ENCODE measurements around the gene LTBP1.
"Not testable (repeated sequence)": the region's sequence is repeated elsewhere in the genome, so short reads cannot be mapped to it uniquely, and the experiment has no call there.

Gene LTBP1

GRCh38 chr2:32962690-32963089 is 15.9 kb downstream of the LTBP1 start:
- no peak for DNase-seq (ENCODE audit: low read depth)

- no peak for DNase-seq (ENCODE audit: low read depth)
Observed at GRCh38 chr2:32963941-32964340, 17.2 kb downstream of the LTBP1 start.

- no peak for DNase-seq (ENCODE audit: low read depth)
Observed at GRCh38 chr2:32965523-32966171, 18.9 kb downstream of the LTBP1 start.

- DNase-seq (ENCODE audit: low read depth): no peak
Observed at GRCh38 chr2:32969444-32970162, 22.9 kb downstream of the LTBP1 start.

GRCh38 chr2:32973772-32974171 is 27.0 kb downstream of the LTBP1 start:
- not testable (repeated sequence) for DNase-seq (ENCODE audit: low read depth)

- DNase-seq (ENCODE audit: low read depth): no peak
Observed at GRCh38 chr2:32976409-32977063, 29.8 kb downstream of the LTBP1 start.

GRCh38 chr2:32977228-32977758 is 30.5 kb downstream of the LTBP1 start:
- DNase-seq (ENCODE audit: low read depth): no peak

- DNase-seq (ENCODE audit: low read depth): no peak
Observed at GRCh38 chr2:32981612-32982011, 34.9 kb downstream of the LTBP1 start.

- not testable (repeated sequence) for DNase-seq (ENCODE audit: low read depth)
Observed at GRCh38 chr2:32983193-32983924, 36.6 kb downstream of the LTBP1 start.

GRCh38 chr2:32986480-32986879 is 39.7 kb downstream of the LTBP1 start:
- DNase-seq (ENCODE audit: low read depth): no peak

GRCh38 chr2:32988525-32988924 is 41.8 kb downstream of the LTBP1 start:
- no peak for DNase-seq (ENCODE audit: low read depth)

GRCh38 chr2:32990556-32990955 is 43.8 kb downstream of the LTBP1 start:
- no peak for DNase-seq (ENCODE audit: low read depth)

GRCh38 chr2:32991091-32991845 is 44.5 kb downstream of the LTBP1 start:
- no peak for DNase-seq (ENCODE audit: low read depth)

GRCh38 chr2:32993005-32993539 is 46.3 kb downstream of the LTBP1 start:
- DNase-seq (ENCODE audit: low read depth): no peak

- no peak for DNase-seq (ENCODE audit: low read depth)
Observed at GRCh38 chr2:32997705-32998104, 51.0 kb downstream of the LTBP1 start.

GRCh38 chr2:33000986-33001385 is 54.2 kb downstream of the LTBP1 start:
- no peak for DNase-seq (ENCODE audit: low read depth)

- no peak for DNase-seq (ENCODE audit: low read depth)
Observed at GRCh38 chr2:33001823-33002222, 55.1 kb downstream of the LTBP1 start.

- DNase-seq (ENCODE audit: low read depth): no peak
Observed at GRCh38 chr2:33002863-33003262, 56.1 kb downstream of the LTBP1 start.

- DNase-seq (ENCODE audit: low read depth): no peak
Observed at GRCh38 chr2:33005057-33005456, 58.3 kb downstream of the LTBP1 start.

GRCh38 chr2:33008716-33009115 is 62.0 kb downstream of the LTBP1 start:
- DNase-seq (ENCODE audit: low read depth): no peak

GRCh38 chr2:33009249-33009648 is 62.5 kb downstream of the LTBP1 start:
- DNase-seq (ENCODE audit: low read depth): no peak

All from stimulated activated CD8-positive, alpha-beta memory T cell treated with anti-CD3 and anti-CD28 coated beads, Interleukin-15, amount 100 ng/mL, for 24 hours (primary cell).